HL-60 (cell line): ENCODE data around the gene VAMP8.

Experiments used
- DNase-seq, 2 experiments: peaks; one replicate each; pipeline ENCODE4 v3.0.0-alpha.2; 2010 to 2020; ENCODE audit warnings: low read depth in 1 of 2, low spot score in 1 of 2
- H3K27ac ChIP-seq: fragments of 250-450 bp; sonication (Bioruptor Pico); replicated peaks from 2 replicates; pipeline ENCODE4 v1.5.1; 2020; ENCODE audit warnings: mild to moderate bottlenecking, moderate library complexity
- H3K27me3 ChIP-seq: fragments of 250-450 bp; sonication (Bioruptor Pico); 2 replicates; pipeline ENCODE4 v1.5.1; 2021; ENCODE audit warnings: mild to moderate bottlenecking, moderate library complexity; ENCODE audit not compliant: insufficient read depth, poor library complexity, severe bottlenecking
- H3K4me3 ChIP-seq: replicated peaks from 2 replicates; pipeline ENCODE4 v1.5.1; 2011; ENCODE audit warnings: mild to moderate bottlenecking, control low read depth, low read length; ENCODE audit not compliant: insufficient read depth
- CTCF ChIP-seq: IDR thresholded peaks from one replicate; pipeline ENCODE4 v1.5.1; 2011; ENCODE audit warnings: low read length, control low read depth, inconsistent platforms; ENCODE audit not compliant: insufficient read depth
- GABPA ChIP-seq: IDR thresholded peaks from 2 replicates; pipeline ENCODE4 v1.6.1; 2012; ENCODE audit warnings: low read depth
- POLR2AphosphoS5 ChIP-seq: IDR thresholded peaks from 2 replicates; pipeline ENCODE4 v1.6.1; 2012; ENCODE audit warnings: low read depth
- REST ChIP-seq: IDR thresholded peaks from 2 replicates; pipeline ENCODE4 v1.6.1; 2012; ENCODE audit warnings: low read depth; ENCODE audit not compliant: insufficient replicate concordance
- SPI1 ChIP-seq: IDR thresholded peaks from 2 replicates; pipeline ENCODE4 v1.6.1; 2012; ENCODE audit warnings: low read depth, mild to moderate bottlenecking, borderline replicate concordance

Gene VAMP8

GRCh38 chr2:85529809-85530208, 47.6 kb upstream of the VAMP8 start:
- TF ChIP-seq SPI1 (no peak), GABPA (no peak), POLR2AphosphoS5 (no peak)
- DNase-seq, result no peak
- no peaks in the 10 kb centered on the region for H3K27me3 ChIP-seq
- no peak overlapping the region for H3K4me3 ChIP-seq
- H3K27ac ChIP-seq, result no peak overlapping the region

- TF ChIP-seq REST, result no peak
- no peak for TF ChIP-seq POLR2AphosphoS5
- no peak for TF ChIP-seq SPI1
- no peak for TF ChIP-seq CTCF
- TF ChIP-seq GABPA, result no peak
- Histone ChIP-seq H3K4me3 (no peak overlapping the region), H3K27me3 (no peaks in the 10 kb centered on the region), H3K27ac (no peak overlapping the region)
- DNase-seq, result no peak
These were observed 45.8 kb upstream of the VAMP8 start for GRCh38 chr2:85531589-85531988.

GRCh38 chr2:85534099-85534498, 43.3 kb upstream of the VAMP8 start:
- Histone ChIP-seq H3K27ac (peak overlapping the region; percentile 54), H3K27me3 (no peaks in the 10 kb centered on the region), H3K4me3 (no peak overlapping the region)
- TF ChIP-seq GABPA, result no peak
- no peak for TF ChIP-seq SPI1
- TF ChIP-seq REST, result no peak
- TF ChIP-seq POLR2AphosphoS5, result no peak
- TF ChIP-seq CTCF, result no peak
- no peak for DNase-seq

- H3K27ac ChIP-seq, result peak overlapping the region; percentile 54
- DNase-seq, result peak in 1 of 2 experiments; percentile 47
- TF ChIP-seq CTCF, result no peak
- TF ChIP-seq SPI1, result peak; percentile 85
- no peaks in the 10 kb centered on the region for H3K27me3 ChIP-seq
- H3K4me3 ChIP-seq, result no peak overlapping the region
These were observed 42.5 kb upstream of the VAMP8 start for GRCh38 chr2:85534881-85535280.
